ENCODE results near the gene SIVA1.

Gene SIVA1

DNA sequence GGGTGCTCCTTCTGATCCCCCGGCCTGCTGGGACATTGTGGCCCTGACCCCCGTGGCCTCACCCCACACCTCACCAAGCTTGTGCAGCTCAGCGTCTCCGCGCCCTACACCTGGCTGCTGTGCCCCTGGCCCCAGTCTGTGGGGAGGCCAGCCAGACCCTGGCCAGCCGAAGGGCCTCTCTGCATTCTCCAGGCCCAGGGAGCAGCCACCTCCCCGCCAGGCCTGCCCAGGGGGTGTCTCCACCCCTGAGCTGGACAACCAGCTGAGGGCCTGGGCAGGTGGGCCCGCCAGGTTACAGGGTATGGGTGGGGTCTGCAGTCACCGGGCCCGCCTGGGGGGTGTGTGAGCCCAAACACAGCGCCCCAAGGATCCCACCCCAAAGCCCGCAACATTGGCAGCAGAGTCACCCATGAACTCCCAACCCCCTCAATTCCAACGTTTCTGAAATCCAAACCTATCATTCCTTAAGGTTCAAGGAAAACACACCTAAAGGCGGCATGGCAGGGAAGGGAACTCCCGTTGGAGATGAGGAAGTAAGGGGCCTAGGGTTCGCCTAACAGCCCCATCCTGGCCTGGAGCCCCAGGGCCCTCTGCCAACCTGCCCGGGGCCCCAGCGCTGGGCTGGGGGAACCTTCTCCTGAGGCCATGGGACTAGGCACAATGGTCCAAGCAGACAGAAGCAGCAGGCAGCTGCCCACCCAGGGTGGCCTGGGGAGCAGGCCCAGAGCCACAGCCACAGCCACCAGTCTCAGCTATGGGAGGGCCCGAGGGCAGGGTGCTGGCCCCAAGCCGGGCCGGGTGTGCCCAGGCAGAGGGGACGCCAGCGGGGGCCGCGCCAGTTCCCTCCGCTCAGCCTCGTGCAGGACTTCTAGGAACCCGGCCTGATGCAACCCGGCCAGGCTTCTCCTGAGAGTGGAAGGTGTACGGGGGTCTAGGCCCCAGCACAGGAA lies 34.1 kb downstream of the SIVA1 start:
- H3K27ac ChIP-seq, result no peak overlapping the region
- TF ChIP-seq, protein P1, sequence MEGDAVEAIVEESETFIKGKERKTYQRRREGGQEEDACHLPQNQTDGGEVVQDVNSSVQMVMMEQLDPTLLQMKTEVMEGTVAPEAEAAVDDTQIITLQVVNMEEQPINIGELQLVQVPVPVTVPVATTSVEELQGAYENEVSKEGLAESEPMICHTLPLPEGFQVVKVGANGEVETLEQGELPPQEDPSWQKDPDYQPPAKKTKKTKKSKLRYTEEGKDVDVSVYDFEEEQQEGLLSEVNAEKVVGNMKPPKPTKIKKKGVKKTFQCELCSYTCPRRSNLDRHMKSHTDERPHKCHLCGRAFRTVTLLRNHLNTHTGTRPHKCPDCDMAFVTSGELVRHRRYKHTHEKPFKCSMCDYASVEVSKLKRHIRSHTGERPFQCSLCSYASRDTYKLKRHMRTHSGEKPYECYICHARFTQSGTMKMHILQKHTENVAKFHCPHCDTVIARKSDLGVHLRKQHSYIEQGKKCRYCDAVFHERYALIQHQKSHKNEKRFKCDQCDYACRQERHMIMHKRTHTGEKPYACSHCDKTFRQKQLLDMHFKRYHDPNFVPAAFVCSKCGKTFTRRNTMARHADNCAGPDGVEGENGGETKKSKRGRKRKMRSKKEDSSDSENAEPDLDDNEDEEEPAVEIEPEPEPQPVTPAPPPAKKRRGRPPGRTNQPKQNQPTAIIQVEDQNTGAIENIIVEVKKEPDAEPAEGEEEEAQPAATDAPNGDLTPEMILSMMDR (conservative IDR thresholded peaks at IDR 0.05), result no peak

DNA sequence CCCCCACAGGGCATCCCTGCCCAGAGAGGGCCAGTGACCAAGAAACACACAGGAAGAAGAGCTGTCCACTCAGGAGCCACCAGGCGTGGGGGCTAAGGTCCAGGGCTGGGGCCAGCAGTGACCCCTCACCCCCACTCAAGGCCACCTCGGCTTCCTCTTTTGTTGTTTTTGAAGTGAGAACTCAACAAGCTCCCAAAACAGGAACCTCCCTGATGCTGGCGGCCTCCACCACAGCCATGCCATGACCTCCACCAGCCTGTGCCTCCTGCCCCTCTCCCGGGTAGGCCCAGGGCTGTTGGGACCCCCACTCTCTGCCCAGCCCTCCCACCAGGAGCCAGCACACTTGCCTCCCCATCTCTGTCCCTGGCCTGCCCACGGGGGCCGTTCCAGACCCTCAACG lies 34.8 kb downstream of the SIVA1 start:
- TF ChIP-seq, protein P1 (conservative IDR thresholded peaks at IDR 0.05), result no peak
- H3K27ac ChIP-seq, result no peak overlapping the region

DNA sequence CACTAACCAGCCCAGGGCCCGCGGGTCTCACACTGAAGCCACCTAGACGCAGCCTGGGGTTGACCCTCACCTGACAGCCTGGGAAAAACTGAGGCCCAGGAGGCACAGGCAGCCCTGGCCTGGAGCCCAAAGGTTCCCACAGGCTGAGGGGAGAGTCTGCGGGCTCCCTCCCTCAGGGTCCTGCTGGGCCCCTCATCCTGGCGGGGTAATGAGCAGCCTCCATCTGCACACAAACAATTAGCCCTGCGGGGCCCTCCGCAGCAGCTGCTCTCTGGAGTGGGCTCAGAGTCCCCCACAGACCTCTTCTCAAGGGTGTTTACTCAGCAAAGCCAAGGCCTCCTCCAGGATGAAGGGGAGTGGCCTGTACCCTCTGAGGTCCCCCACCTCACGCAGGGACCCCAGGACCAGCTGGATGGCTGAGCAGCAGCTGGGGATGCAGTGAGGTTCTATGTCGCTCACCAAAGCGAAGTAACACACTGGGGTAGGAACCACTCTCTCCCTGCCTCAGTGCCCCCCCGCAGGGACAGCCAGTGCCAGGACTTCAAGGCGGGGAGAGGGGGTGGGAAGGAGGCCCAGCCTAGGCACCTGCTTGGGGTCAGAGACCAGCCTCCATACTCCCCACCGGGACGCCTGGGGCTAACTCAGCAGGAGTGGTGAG lies 35.3 kb downstream of the SIVA1 start:
- TF ChIP-seq, protein P1 (conservative IDR thresholded peaks at IDR 0.05), result no peak
- no peak overlapping the region for H3K27ac ChIP-seq

DNA sequence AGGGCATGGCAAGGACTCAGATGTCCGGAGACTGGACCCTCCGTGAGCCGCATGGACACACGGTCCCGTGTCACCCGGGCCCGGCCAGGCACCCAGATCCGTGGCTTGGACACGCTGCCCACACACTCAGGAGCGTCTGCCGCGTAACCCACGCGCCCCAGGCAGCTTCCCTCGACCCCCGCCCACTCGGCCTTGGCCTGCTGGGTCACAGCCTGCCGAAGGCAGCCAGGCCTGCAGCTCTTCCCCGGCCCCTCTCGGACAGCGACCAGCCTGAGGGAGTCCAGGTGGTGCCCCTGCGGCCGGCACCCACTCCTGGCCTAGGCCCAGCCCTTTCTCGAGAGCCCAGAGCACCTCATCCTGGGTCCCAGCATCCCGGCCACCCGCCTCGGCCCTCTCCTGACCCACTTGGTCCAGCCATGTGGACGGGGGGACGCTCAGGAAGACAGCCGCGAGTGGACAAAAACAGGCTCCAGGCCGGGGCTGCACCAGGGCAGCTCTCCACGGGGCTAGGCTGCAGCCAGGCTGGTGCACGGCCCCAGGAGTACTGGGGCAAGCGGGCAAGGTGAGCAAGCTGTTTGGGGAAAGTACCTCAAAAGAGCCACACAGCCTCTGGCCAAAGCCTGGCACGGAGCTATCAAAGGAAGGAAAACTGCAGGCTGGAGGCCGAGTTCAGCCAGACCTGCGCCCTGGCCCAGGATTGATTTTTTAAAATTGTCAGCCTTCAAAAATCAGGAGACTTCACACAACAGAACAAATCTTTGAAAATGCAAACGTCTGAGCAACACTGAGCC lies 36.1 kb downstream of the SIVA1 start:
- TF ChIP-seq, protein P1 (conservative IDR thresholded peaks at IDR 0.05), result no peak
- H3K27ac ChIP-seq, result no peak overlapping the region

DNA sequence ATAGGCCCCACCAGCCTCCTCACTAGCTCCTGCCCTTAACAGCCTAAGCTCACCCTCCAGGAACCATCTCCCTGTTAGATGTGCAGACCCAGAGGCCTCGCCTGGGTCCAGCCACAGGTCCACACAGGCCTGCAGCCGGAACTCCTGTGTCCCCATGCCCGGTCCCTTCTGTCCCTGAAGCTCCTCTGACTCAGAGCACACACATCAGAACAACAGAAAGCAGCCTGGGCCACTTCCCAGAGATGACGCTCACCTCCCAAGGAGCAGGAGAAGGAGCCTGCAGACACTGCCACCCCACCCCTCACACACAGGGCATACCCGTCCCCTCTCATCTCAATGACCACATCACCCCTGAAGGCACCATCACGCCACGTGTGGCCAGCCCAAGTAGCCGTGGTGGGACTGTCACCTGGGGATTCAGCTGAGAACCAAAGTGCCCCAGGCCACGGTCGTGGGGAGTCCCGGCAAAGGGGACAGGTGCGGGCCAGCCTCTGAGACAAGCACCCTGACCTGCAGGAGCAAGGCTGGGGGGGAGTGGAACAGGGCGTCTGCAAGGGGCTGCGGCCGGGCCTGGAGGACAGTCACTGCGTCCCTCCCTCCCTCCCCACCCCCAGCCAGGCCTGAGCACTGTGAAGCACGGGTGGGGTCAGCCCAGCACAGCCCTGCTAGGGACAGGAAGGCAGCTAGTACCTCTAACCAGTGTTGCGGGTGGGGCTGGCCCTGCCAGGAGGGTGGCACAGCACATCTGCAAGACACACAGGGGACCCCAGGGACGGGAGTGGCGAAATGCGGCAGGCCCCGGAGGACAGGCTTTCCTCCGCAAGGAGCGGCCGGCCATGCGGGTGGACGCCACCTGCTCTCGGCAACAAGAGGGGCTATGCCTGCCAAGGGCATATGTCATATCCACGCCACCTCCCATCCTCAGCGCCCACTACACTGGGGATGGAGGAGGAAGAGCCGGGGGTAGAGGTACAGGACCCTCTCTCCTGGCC lies 37.1 kb downstream of the SIVA1 start:
- TF ChIP-seq, protein P1 (conservative IDR thresholded peaks at IDR 0.05), result no peak
- no peak overlapping the region for H3K27ac ChIP-seq

DNA sequence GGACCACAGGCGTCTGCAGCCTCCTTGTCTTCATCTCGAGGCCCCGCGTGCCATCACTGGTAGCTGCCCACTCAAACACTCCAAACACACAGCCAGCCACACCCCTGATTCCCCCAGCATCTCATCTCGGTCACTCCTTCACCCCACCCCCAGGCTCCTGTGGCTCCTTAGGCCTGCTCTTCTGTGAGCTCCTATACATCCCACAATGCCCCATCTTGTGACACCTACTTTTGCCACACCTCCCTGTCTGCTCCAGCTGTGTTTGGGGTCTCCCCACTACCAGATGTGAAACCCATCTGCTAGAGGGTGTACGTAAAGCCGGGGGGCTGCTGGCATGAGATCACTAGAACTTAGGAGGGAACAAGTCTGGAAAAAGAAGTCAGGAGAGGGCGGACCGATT lies 38.5 kb downstream of the SIVA1 start:
- TF ChIP-seq, protein P1 (conservative IDR thresholded peaks at IDR 0.05), result no peak
- 0 out of 2 replicates have a peak overlapping the region, but pooled peaks have one; percentile 89 for H3K27ac ChIP-seq
